Activated CD8-positive, alpha-beta T cell treated with anti-CD3 and anti-CD28 coated beads, Interleukin-2, amount 10 ng/mL, durations not matched to agents 7 days and 5 days (primary cell): Measurements from ENCODE around the gene NUP160. TPM values are rescaled to one million over a fixed set of nuclear protein-coding genes. Genes with fewer than 3 reads are reported as not detected.
"Not testable (repeated sequence)": the region's sequence is repeated elsewhere in the genome, so short reads cannot be mapped to it uniquely, and the experiment has no call there.

ENCODE experiments used
- ATAC-seq: fragments of 150-1000 bp; cut with Tn5 transposase; one replicate; pipeline ENCODE4 v1.10.0; 2021; ENCODE audit warnings: moderate library complexity
- CTCF ChIA-PET: fragments of 350-600 bp; sonication (Branson Sonifier 250); formaldehyde crosslinking; loops from one replicate; lab custom pipeline; 2021; ENCODE audit warnings: antibody characterized with exemption; lab: Charles Lee
- POLR2A ChIA-PET: fragments of 350-600 bp; sonication (Branson Sonifier 250); formaldehyde crosslinking; loops from one replicate; lab custom pipeline; 2021; ENCODE audit warnings: antibody characterized with exemption; lab: Charles Lee
- DNase-seq: peaks from one replicate; pipeline ENCODE4 v3.0.0-alpha.2; 2020
- H3K27ac Mint-ChIP-seq: one replicate; pipeline ENCODE4 v1.8.0; 2021; ENCODE audit warnings: mild to moderate bottlenecking, mixed read lengths
- H3K27me3 Mint-ChIP-seq: one replicate; pipeline ENCODE4 v1.8.0; 2021; ENCODE audit warnings: low read depth, mixed read lengths
- H3K36me3 Mint-ChIP-seq: one replicate; pipeline ENCODE4 v1.8.0; 2021; ENCODE audit warnings: low read depth, mixed read lengths
- H3K4me1 Mint-ChIP-seq: one replicate; pipeline ENCODE4 v1.8.0; 2021; ENCODE audit warnings: low read depth, mixed read lengths
- H3K4me3 Mint-ChIP-seq: one replicate; pipeline ENCODE4 v1.8.0; 2021; ENCODE audit warnings: mild to moderate bottlenecking, mixed read lengths
- H3K9me3 Mint-ChIP-seq: one replicate; pipeline ENCODE4 v1.8.0; 2022; ENCODE audit warnings: mixed read lengths; ENCODE audit not compliant: insufficient read depth
- total RNA-seq, 2 experiments: library from RNA; stranded (reverse); gene quantifications; one replicate each; pipeline ENCODE4 v1.2.3, GENCODE V29; 2021

NUP160 gene
- total RNA-seq, 2 experiments from 2014 or later: 67.8 to 70.8 TPM

DNA sequence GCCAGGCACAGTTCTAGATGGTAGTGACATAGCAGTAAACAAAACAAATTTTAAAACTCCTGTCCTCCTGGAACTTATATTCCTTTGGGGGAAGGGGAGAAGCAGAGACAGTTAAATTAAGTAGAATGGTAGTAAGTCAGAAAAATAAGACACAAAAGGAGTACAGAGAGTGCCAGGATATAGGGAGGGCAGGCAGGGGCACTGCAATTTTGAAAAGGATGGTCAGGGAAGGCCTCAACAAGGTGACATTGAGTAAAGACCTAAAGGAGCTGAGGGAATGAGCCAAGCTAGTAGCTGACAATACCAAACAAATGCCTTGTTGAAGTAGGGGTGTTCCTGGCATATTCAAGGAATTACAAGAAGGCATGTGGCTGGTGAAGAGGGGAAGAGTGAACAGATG, 10.2 kb downstream of the NUP160 start:
- H3K27ac Mint-ChIP-seq: no peak overlapping the region

DNA sequence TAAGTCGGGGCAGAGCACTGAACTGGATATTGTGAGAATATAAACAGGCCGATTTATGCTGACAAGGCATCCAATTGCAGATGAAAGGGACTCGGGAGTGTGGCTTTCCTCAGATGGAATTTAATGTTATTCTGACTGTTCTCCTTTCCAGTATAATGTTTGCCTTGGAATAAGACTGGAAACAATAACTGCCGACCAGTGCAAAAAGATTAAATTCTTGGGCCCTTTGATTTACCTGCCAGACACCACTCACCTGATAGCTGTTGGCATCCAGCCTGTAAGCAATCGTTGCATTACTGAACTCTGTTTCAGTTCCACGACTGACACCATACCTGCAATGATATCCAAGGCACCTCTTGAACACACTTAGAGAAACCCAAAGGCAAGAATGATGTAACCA, 10.9 kb downstream of the NUP160 start:
- POLR2A ChIA-PET: no interaction called here
- DNase-seq (no peak), ATAC-seq (no peak)

More for the DNA sequence above, 10.2 kb downstream of the NUP160 start:
- POLR2A ChIA-PET: no interaction called here
- CTCF ChIA-PET: no interaction called here
- Mint-ChIP-seq H3K36me3 (peaks cover 54% of the 10 kb centered on the region), H3K4me3 (no peak overlapping the region), H3K9me3 (no peaks in the 10 kb centered on the region), H3K4me1 (no peaks in the 10 kb centered on the region), H3K27me3 (no peaks in the 10 kb centered on the region)
- no peak for ATAC-seq
- DNase-seq: no peak

DNA sequence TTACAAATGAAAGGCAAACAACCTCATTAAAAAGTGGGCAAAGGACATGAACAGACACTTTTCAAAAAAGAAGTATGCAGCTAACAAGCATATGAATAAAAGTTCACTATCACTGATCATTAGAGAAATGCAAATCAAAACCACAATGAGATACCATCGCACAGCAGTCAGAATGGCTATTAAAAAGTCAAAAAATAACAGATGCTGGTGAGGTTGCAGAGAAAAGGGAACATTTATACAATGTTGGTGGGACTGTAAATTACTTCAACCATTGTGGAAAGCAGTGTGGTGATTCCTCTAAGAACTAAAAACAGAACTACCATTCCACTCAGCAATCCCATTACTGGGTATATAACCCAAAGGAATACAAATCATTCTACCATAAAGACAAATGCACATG, 18.1 kb downstream of the NUP160 start:
- CTCF ChIA-PET, POLR2A ChIA-PET, H3K27me3 Mint-ChIP-seq, H3K4me1 Mint-ChIP-seq, H3K4me3 Mint-ChIP-seq, H3K9me3 Mint-ChIP-seq, DNase-seq, ATAC-seq: not testable (repeated sequence)
- Mint-ChIP-seq H3K27ac (peak overlapping the region; percentile 8), H3K36me3 (peaks cover 59% of the 10 kb centered on the region)

More for the DNA sequence above, 10.9 kb downstream of the NUP160 start:
- no peaks in the 10 kb centered on the region for H3K9me3 Mint-ChIP-seq
- CTCF ChIA-PET: no interaction called here
- no peak overlapping the region for H3K4me3 Mint-ChIP-seq
- H3K27me3 Mint-ChIP-seq: no peaks in the 10 kb centered on the region
- peaks cover 60% of the 10 kb centered on the region for H3K36me3 Mint-ChIP-seq
- no peaks in the 10 kb centered on the region for H3K4me1 Mint-ChIP-seq
- H3K27ac Mint-ChIP-seq: no peak overlapping the region

DNA sequence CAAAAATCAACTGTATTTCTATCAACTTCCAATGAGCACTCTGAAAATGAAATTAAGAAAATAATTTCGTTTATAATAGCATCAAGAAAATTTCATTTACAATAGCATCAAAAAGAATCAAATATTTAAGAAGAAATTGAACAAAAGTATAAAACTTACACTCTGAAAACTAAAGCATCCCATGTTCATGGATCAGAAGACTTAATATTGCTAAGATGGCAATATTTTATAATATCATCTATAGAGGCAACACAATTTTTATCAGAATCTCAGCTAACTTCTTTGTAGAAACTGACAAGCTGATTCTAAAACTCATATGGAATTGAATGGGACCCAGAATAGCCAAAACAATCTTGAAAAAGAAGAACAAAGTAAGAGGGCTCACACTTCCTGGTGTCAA, 19.9 kb downstream of the NUP160 start:
- Mint-ChIP-seq H3K4me3 (no peak overlapping the region), H3K27me3 (no peaks in the 10 kb centered on the region), H3K36me3 (peaks cover 54% of the 10 kb centered on the region), H3K4me1 (peaks cover 6% of the 10 kb centered on the region), H3K9me3 (peaks cover under 1% of the 10 kb centered on the region), H3K27ac (no peak overlapping the region)
- no peak for ATAC-seq
- POLR2A ChIA-PET: no interaction called here
- DNase-seq: no peak
- CTCF ChIA-PET: no interaction called here

DNA sequence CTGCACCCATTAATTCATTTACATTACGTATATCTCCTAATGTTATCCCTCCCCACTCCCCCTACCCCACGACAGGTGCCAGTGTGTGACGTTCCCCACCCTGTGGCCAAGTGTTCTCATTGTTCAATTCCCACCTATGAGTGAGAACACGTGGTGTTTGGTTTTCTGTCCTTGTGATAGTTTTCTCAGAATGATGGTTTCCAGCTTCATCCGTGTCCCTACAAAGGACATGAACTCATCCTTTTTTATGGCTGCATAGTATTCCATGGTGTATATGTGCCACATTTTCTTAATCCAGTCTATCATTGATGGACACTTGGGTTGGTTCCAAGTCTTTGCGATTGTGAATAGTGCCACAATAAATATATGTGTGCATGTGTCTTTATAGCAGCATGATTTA, 25.5 kb downstream of the NUP160 start:
- peaks cover 57% of the 10 kb centered on the region for H3K36me3 Mint-ChIP-seq
- DNase-seq, H3K27ac Mint-ChIP-seq, CTCF ChIA-PET, H3K4me3 Mint-ChIP-seq, H3K27me3 Mint-ChIP-seq, H3K4me1 Mint-ChIP-seq, POLR2A ChIA-PET, H3K9me3 Mint-ChIP-seq, ATAC-seq: not testable (repeated sequence)

DNA sequence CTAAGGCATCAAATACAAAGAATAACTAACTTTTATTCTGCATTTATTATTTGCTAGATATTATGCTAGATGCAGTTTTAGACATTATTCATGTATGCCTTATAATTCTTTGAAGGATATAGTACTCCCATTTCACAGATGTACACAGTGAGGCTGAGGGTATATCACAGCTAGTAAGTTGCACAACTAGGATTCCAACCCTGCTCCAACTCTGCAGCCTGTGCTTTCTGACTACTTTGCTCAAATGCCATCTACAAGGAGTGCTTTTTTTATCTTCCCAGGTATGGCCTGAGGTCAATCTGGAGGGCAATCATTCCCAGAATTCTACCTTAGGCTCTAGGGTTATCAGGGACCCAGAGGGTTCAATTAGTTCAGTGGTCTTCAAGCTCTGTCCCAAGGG, 28.4 kb downstream of the NUP160 start:
- H3K4me3 Mint-ChIP-seq: no peak overlapping the region
- DNase-seq (no peak), ATAC-seq (no peak)
- ChIA-PET POLR2A (no interaction called here), CTCF (no interaction called here)
- no peak overlapping the region for H3K27ac Mint-ChIP-seq
- H3K36me3 Mint-ChIP-seq: peaks cover 58% of the 10 kb centered on the region
- H3K27me3 Mint-ChIP-seq: no peaks in the 10 kb centered on the region
- no peaks in the 10 kb centered on the region for H3K4me1 Mint-ChIP-seq
- H3K9me3 Mint-ChIP-seq: peaks cover 6% of the 10 kb centered on the region

DNA sequence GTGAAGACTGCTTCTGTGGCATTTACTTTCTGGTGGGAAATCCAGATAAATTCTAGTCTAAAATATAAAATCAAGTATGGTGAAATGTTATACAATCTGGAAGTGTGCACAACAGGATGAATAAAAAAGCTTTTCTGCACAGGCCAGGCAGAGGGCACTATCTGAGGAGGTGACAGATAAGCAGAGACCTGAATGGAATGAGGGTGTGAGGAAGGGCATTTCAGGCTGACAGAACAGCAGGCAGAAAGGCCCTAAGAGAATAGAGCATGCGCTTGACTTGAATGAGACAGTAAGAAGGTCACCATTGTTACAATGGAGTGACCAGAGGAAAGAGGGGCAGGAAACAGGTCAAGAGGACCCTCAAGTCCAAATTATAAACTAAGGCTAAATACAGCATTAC, 47.4 kb downstream of the NUP160 start:
- H3K27me3 Mint-ChIP-seq: no peaks in the 10 kb centered on the region
- CTCF ChIA-PET: no interaction called here
- ATAC-seq (no peak), DNase-seq (no peak)
- H3K36me3 Mint-ChIP-seq: peaks cover 46% of the 10 kb centered on the region
- POLR2A ChIA-PET: no interaction called here
- H3K9me3 Mint-ChIP-seq: no peaks in the 10 kb centered on the region
- H3K4me3 Mint-ChIP-seq: no peak overlapping the region
- H3K27ac Mint-ChIP-seq: no peak overlapping the region
- H3K4me1 Mint-ChIP-seq: peaks cover 10% of the 10 kb centered on the region

DNA sequence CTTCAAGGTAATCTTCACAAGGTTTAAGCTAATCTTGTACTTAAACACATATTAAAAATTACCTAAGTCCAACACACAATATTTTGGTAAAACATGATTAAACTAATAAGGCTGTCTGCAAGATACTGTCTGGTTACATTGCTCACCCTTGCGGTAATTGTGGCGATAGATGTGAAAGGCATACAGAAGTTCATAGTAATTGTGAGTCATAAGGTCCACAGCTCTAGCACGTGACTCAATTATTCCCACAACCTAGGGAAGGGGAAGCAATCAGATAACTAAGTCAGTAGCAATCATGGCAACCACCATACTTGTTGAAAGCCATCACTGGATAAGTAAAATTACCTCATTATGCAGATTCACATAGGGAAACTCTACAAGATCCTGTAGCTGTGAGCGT, 50.5 kb downstream of the NUP160 start:
- Mint-ChIP-seq H3K9me3 (no peaks in the 10 kb centered on the region), H3K4me1 (peaks cover 10% of the 10 kb centered on the region), H3K27ac (no peak overlapping the region), H3K4me3 (no peak overlapping the region), H3K27me3 (no peaks in the 10 kb centered on the region), H3K36me3 (peaks cover 48% of the 10 kb centered on the region)
- peak; percentile 85 for ATAC-seq
- DNase-seq: peak; percentile 55
- CTCF ChIA-PET: no interaction called here
- POLR2A ChIA-PET: no interaction called here

DNA sequence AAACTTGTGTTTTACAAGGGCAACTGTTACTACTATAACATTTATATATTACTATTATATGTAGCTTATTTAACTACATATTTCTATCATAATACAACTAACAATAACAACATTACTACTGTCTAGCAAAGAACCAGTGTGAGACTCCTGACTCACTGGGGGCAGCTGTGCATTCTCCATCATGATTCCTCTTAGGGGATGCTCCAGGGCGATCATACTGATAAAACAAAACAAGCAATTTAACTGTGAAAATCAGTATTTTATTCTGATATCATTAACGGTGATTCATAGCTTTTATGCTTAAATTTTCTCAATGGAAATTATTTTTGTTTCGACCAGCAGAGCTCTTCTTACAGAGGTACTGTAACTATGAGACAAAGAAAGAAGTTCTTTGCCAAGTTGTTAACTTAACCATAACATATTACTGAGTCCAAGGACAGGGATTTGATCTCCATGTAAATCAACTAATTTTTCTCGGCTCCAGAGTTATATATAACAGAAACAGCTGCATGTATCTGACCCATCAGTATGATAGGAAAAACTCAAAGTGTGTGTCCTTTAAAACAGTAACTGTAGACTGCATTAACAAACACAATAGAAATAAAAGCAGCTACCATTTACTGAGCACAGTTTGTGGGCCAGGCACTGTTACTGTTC, 56.2 kb downstream of the NUP160 start:
- ATAC-seq (no peak), DNase-seq (no peak)
- Mint-ChIP-seq H3K9me3 (no peaks in the 10 kb centered on the region), H3K36me3 (peaks cover 42% of the 10 kb centered on the region), H3K27ac (no peak overlapping the region), H3K4me1 (peaks cover 6% of the 10 kb centered on the region), H3K27me3 (no peaks in the 10 kb centered on the region), H3K4me3 (no peak overlapping the region)
- ChIA-PET POLR2A (interaction anchor here (0.5 to 1.5 kb wide), 2 partner anchors 25 to 391 kb away, joined by 3 to 7 read pairs; partner anchors contain the start of gene FNBP4), CTCF (no interaction called here)

DNA sequence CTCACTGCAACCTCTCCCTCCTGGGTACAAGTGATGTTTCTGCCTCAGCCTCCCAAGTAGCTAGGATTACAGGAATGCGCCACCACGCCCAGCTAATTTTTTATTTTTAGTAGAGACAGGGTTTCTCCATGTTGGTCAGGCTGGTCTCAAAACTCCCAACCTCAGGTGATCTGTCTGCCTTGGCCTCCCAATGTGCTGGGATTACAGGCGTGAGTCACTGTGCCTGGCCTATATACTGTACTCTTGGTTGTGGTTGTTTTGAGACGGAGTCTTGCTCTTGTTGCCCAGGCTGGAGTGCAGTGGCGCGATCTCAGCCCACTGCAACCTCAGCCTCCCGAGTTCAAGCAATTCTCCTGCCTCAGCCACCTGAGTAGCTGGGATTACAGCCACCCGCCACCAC, 58.1 kb downstream of the NUP160 start:
- DNase-seq, ATAC-seq, H3K27me3 Mint-ChIP-seq, H3K4me3 Mint-ChIP-seq, CTCF ChIA-PET, H3K9me3 Mint-ChIP-seq, H3K4me1 Mint-ChIP-seq, H3K27ac Mint-ChIP-seq, POLR2A ChIA-PET: not testable (repeated sequence)
- H3K36me3 Mint-ChIP-seq: peaks cover 47% of the 10 kb centered on the region

DNA sequence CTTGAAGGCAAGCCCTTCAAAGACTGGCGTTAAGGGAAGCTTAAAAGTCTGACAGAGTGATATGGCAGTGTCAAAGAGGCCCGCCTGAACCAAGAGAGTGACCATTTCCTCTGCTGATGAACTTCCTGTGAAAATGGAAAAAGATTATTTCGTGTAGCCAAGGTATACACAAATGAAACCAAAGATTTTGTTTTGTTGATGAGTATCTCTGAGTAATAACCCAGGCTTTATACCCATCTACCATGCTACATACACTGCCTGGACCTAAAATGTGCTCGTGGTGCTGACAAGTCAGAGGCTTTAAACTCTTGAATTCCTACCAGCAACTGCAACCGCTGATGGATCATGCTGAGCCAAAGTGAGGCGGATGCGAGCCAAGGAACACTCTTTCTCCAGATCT, 60.0 kb downstream of the NUP160 start:
- ATAC-seq: no peak
- H3K4me3 Mint-ChIP-seq: no peak overlapping the region
- H3K4me1 Mint-ChIP-seq: peaks cover 6% of the 10 kb centered on the region
- DNase-seq: no peak
- no peaks in the 10 kb centered on the region for H3K9me3 Mint-ChIP-seq
- CTCF ChIA-PET: no interaction called here
- H3K36me3 Mint-ChIP-seq: peaks cover 51% of the 10 kb centered on the region
- peak overlapping the region; percentile 39 for H3K27ac Mint-ChIP-seq
- H3K27me3 Mint-ChIP-seq: no peaks in the 10 kb centered on the region
- POLR2A ChIA-PET: no interaction called here

DNA sequence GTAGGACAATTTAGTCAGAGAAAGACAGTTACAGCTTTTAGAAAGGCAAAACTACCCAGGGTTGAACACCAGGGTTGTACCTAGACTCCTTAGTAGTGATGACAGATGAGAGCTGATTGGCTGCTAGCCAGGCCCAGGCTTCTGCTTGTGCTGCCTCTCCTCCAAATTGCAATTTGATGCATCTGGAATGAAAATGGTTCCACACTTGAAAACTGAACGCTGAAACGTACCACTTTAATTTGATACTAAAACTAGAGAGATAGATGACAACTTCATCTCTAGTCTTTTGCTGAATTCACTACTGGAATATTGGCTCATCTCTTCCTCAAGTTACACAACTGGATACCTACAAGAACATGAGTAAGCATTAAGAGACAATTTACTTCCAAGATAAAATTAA, 61.8 kb downstream of the NUP160 start:
- Mint-ChIP-seq H3K4me3 (no peak overlapping the region), H3K27ac (no peak overlapping the region), H3K27me3 (no peaks in the 10 kb centered on the region), H3K9me3 (no peaks in the 10 kb centered on the region), H3K36me3 (peaks cover 49% of the 10 kb centered on the region), H3K4me1 (peaks cover 6% of the 10 kb centered on the region)
- ATAC-seq: no peak
- CTCF ChIA-PET: no interaction called here
- POLR2A ChIA-PET: interaction anchor here (0.9 kb wide), 1 partner anchor 271 kb away, joined by 3 read pairs; no protein-coding TSS in a partner anchor
- DNase-seq: no peak
